HepG2 (cell line): ENCODE data around the gene FCN3. TPM values are rescaled to one million over a fixed set of nuclear protein-coding genes. Genes with fewer than 3 reads are reported as not detected.

Experiments
- DMTF1 ChIP-seq: sonication (generic); formaldehyde crosslinking; IDR thresholded peaks from 2 replicates; pipeline ENCODE4 v1.4.0; 2020; ENCODE audit warnings: mild to moderate bottlenecking, missing genetic modification reagents
- ELK4 ChIP-seq: sonication (generic); formaldehyde crosslinking; IDR thresholded peaks from 2 replicates; pipeline ENCODE4 v1.9.0; 2021; ENCODE audit warnings: missing genetic modification reagents, borderline replicate concordance
- FOXC1 ChIP-seq: sonication (generic); formaldehyde crosslinking; IDR thresholded peaks from 2 replicates; pipeline ENCODE4 v1.8.0; 2022; ENCODE audit warnings: mild to moderate bottlenecking, missing genetic modification reagents, borderline replicate concordance
- HMG20A ChIP-seq: IDR thresholded peaks from 2 replicates; pipeline ENCODE4 v1.6.1; 2016; ENCODE audit warnings: borderline replicate concordance
- MATR3 ChIP-seq: sonication (generic); formaldehyde crosslinking; IDR thresholded peaks from 2 replicates; pipeline ENCODE4 v1.4.0; 2020; ENCODE audit warnings: missing genetic modification reagents
- MYPOP ChIP-seq: sonication (generic); formaldehyde crosslinking; IDR thresholded peaks from 2 replicates; pipeline ENCODE4 v1.8.1; 2023; ENCODE audit warnings: mild to moderate bottlenecking, moderate library complexity, missing genetic modification reagents
- PHF5A ChIP-seq: IDR thresholded peaks from one replicate; pipeline ENCODE4 v1.6.1; 2018; ENCODE audit warnings: low read depth, missing genetic modification reagents; ENCODE audit not compliant: unreplicated experiment
- ZBTB14 ChIP-seq: sonication (generic); formaldehyde crosslinking; IDR thresholded peaks from 2 replicates; pipeline ENCODE4 v1.4.0; 2020; ENCODE audit warnings: missing genetic modification reagents
- ZNF235 ChIP-seq: sonication (generic); formaldehyde crosslinking; IDR thresholded peaks from 2 replicates; pipeline ENCODE4 v1.8.1; 2023; ENCODE audit warnings: mild to moderate bottlenecking, missing genetic modification reagents, borderline replicate concordance
- ZNF431 ChIP-seq: sonication (generic); formaldehyde crosslinking; IDR thresholded peaks from 2 replicates; pipeline ENCODE4 v1.9.0; 2022; ENCODE audit warnings: missing genetic modification reagents, low read depth, mild to moderate bottlenecking, borderline replicate concordance
- ZNF501 ChIP-seq: sonication (generic); formaldehyde crosslinking; IDR thresholded peaks from 2 replicates; pipeline ENCODE4 v1.5.1; 2020; ENCODE audit warnings: mild to moderate bottlenecking, moderate library complexity, missing genetic modification reagents
- ZUFSP ChIP-seq: sonication (generic); formaldehyde crosslinking; IDR thresholded peaks from 2 replicates; pipeline ENCODE4 v1.9.0; 2021; ENCODE audit warnings: missing genetic modification reagents, mild to moderate bottlenecking, borderline replicate concordance
- polyA plus RNA-seq, 8 experiments: library from polyadenylated mRNA; depleted of rRNA in 3 of 8; stranded (reverse) in 7 of 8; unstranded in 1 of 8; fragments of >200 nt; fragmentation: Illumina TruSeq in 4 of 8; extraction: Trizol in 4 of 8; gene quantifications; 2 replicates each; pipeline versions ENCODE4 v1.2.1 to v1.2.3, GENCODE V29; 2011 to 2016; ENCODE audit warnings: low read depth in 4 of 8, missing spikeins in 1 of 8, mixed read lengths in 1 of 8; ENCODE audit not compliant: insufficient read depth in 1 of 8
- total RNA-seq, 5 experiments: library from RNA; depleted of rRNA; stranded (reverse); fragments of >200 nt; fragmentation: Illumina TruSeq; extraction: Trizol; gene quantifications; 2 replicates each; pipeline ENCODE4 v1.2.3, GENCODE V29; 2016; ENCODE audit warnings: low read depth in 1 of 5

The FCN3 gene
- total and polyA plus RNA-seq, 2 of the 13 experiments (the other 11 are each of a cell fraction or from before 2014, with no cell fraction given): not detected

- peak; percentile 21; the same call in 1 of the 2 replicates for TF ChIP-seq MYPOP (CRISPR knock-in tag)
- TF ChIP-seq ZNF431 (CRISPR knock-in tag): no peak
- TF ChIP-seq ZNF501 (CRISPR knock-in tag): no peak
- TF ChIP-seq ZNF235: no peak
- TF ChIP-seq ZBTB14 (CRISPR knock-in tag): no peak
- no peak for TF ChIP-seq MATR3
- TF ChIP-seq HMG20A (CRISPR knock-in tag): no peak
- no peak for TF ChIP-seq ELK4 (CRISPR knock-in tag)
- no peak for TF ChIP-seq FOXC1 (CRISPR knock-in tag)
- no peak for TF ChIP-seq DMTF1 (CRISPR knock-in tag)
- TF ChIP-seq PHF5A (CRISPR knock-in tag): no peak
- TF ChIP-seq ZUFSP: no peak
Measured at GRCh38 chr1:27365372-27366112, 9.1 kb downstream of the FCN3 start (continued).
